NT2/D1 (cell line): ENCODE data around the gene CFL1.

Experiments
- DNase-seq: peaks from one replicate; pipeline ENCODE4 v3.0.0-alpha.2; 2011; ENCODE audit warnings: low read depth, low spot score
- H3K27me3 ChIP-seq: 2 replicates; pipeline ENCODE4 v1.6.0; 2011; ENCODE audit warnings: mild to moderate bottlenecking; ENCODE audit not compliant: insufficient read length, insufficient read depth
- H3K36me3 ChIP-seq: 2 replicates; pipeline ENCODE4 v1.6.1; 2011; ENCODE audit warnings: mild to moderate bottlenecking, low read length, mixed read lengths; ENCODE audit not compliant: insufficient read depth, insufficient read length
- H3K4me1 ChIP-seq: 2 replicates; pipeline ENCODE4 v1.5.1; 2011; ENCODE audit not compliant: insufficient read depth, insufficient read length
- H3K4me3 ChIP-seq: 2 replicates; pipeline ENCODE4 v1.5.1; 2011; ENCODE audit warnings: low read depth; ENCODE audit not compliant: insufficient read length
- H3K9ac ChIP-seq: 2 replicates; pipeline ENCODE4 v1.6.0; 2011; ENCODE audit warnings: low read depth; ENCODE audit not compliant: insufficient read length
- H3K9me3 ChIP-seq: 2 replicates; pipeline ENCODE4 v1.5.1; 2011; ENCODE audit warnings: mild to moderate bottlenecking, low read length; ENCODE audit not compliant: insufficient read depth
- SUZ12 ChIP-seq: IDR thresholded peaks from 2 replicates; pipeline ENCODE4 v1.6.1; 2011; ENCODE audit not compliant: insufficient read length, insufficient read depth; ENCODE audit errors: extremely low read depth
- YY1 ChIP-seq: IDR thresholded peaks from 2 replicates; pipeline ENCODE4 v1.6.1; 2011; ENCODE audit not compliant: insufficient read length, insufficient read depth
- ZNF274 ChIP-seq: IDR thresholded peaks from 2 replicates; pipeline ENCODE4 v1.6.1; 2011; ENCODE audit warnings: mild to moderate bottlenecking, low read depth, low read length

CFL1 gene

DNA sequence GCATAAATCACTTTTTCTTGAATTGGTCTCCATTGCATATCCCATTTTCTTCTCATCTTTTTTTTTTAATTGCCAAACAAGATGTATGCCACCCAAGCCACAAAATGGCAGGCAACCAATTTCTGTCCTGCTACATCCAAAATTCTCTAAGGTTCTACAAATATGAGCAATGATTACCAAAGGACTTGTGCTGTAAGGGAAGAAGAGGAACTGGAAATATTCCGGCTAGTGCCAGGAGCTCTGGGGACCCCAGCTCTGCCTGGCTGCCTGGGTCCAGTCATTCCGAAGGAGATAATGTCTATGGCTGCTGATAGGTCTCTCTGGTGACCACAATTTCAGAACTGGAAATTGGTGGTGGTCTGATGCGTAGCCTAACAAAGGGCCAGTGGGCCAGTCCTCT is 41.3 kb downstream of the CFL1 start:
- H3K9me3 ChIP-seq, result peaks cover 7% of the 10 kb centered on the region; the same call in 1 of the 2 replicates
- TF ChIP-seq ZNF274 (no peak), SUZ12 (no peak), YY1 (no peak)
- no peak overlapping the region for H3K4me3 ChIP-seq

DNA sequence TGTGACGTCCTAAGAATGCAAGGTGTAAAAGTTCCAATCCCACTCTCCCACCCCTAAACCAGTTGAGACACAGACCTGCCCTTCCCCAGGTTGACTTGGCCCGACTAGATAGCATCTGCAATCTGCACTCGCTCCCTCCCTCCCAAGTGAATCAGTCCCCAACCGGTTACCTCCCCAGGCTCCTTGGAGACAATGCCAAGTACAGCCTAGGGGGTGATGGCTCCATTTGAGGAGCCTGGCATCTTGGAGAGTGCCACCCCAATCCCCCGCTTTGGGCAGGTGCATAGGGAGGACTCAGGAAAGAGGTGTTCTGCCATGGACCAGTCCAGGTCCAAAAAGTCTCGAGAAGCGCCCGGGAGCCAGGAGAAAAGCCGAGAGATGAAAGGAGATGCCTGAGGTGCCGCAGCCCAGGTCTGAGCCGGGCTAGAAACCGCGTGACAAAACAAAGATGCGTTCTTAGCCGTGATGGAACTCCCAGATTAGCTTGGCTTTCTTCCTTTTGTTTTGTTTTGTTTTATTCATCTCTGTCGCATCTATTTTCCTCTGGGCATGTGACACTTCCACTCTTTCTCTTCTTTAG is 42.9 kb downstream of the CFL1 start:
- Histone ChIP-seq H3K36me3 (no peaks in the 10 kb centered on the region), H3K9ac (no peak overlapping the region), H3K4me3 (no peak overlapping the region), H3K9me3 (peaks cover 7% of the 10 kb centered on the region; the same call in 1 of the 2 replicates), H3K4me1 (peaks cover 4% of the 10 kb centered on the region), H3K27me3 (peaks cover 9% of the 10 kb centered on the region)
- DNase-seq, result no peak
- TF ChIP-seq ZNF274, result no peak
- no peak for TF ChIP-seq SUZ12
- TF ChIP-seq YY1, result no peak

More for the DNA sequence above, 41.3 kb downstream of the CFL1 start:
- no peaks in the 10 kb centered on the region for H3K36me3 ChIP-seq
- H3K4me1 ChIP-seq, result peaks cover 3% of the 10 kb centered on the region
- peaks cover 9% of the 10 kb centered on the region for H3K27me3 ChIP-seq
- no peak for DNase-seq
- H3K9ac ChIP-seq, result no peak overlapping the region

DNA sequence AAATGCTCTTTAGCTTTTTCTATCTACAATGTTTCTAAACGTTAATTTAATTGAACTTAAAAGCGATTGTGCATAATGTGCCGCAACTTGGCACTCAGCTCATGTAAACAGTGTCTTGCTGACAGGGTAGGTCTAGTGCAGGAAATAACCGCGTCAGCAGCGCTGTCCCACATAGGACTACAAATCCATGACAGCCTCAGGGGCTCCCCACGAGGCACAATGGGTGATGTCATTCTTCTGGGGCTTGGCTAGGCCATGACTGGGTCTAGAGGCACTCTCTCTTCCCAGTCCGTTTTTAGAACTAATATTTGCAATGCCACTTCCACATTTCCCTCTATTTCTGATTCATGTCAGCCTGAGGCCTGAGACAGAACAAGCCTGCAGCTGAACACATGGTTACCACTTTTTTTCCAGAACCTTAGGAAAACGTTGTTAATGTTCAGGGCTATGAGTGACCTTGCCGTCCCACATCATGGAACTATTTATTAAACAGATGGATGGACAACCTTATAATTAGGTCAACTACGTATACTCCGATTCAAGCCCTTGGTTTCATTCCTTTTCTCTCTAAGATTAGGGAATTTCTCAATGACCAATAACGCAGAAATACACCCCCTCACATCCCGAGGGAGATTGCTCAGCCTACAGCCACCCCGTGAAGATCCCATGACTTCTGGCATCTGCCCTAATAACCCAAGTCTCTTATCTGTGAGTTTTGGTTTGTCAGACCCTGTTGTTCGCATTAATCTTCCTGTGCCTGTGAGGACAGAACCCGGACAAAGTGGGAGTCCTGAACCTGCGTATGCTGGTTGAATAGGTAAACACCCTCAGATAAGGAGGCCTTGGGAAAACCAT is 43.6 kb downstream of the CFL1 start:
- peaks cover 9% of the 10 kb centered on the region for H3K27me3 ChIP-seq
- no peak overlapping the region for H3K4me3 ChIP-seq
- peaks cover 7% of the 10 kb centered on the region; the same call in 1 of the 2 replicates for H3K9me3 ChIP-seq
- peaks cover 4% of the 10 kb centered on the region for H3K4me1 ChIP-seq
- H3K9ac ChIP-seq, result no peak overlapping the region
- H3K36me3 ChIP-seq, result no peaks in the 10 kb centered on the region
- no peak for TF ChIP-seq SUZ12
- TF ChIP-seq YY1, result no peak
- no peak for TF ChIP-seq ZNF274
- DNase-seq, result no peak

DNA sequence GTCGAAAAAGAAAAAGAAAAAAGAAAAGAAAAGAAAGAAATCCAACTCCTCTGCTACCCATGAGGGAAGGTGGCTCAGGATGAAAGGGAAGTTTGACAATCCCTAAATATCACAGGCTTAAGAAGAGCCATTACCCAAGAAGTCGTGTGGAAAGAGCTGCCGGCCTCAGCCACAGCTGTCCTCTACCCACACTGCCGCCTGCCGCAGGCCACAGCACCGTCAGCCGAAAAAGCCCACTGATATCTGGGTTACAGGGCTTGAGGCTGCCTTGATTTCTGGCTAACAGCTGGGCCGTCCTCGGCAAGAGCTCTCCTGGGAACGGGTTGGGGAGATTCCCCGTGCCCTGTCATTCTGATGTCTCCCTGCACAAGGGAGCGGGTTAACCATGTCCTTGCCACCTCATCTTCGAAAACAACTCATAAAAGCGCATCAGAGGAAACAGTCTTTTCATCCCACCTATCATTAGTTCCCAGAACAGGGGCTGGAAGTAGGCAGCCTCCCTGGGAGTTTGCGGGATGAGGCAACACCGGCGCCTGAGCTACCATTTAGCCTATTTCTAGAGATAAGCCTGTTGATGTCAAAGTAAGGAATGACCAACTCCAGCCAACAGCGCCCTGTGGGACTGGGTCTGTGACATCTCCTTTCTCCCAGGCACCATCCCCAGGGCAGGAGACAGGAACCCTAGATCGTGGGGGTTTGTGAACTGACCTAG is 46.1 kb downstream of the CFL1 start:
- Histone ChIP-seq H3K27me3 (no peaks in the 10 kb centered on the region), H3K9ac (peak overlapping the region; percentile 21), H3K4me3 (no peak overlapping the region), H3K36me3 (no peaks in the 10 kb centered on the region), H3K9me3 (no peaks in the 10 kb centered on the region), H3K4me1 (peaks cover 4% of the 10 kb centered on the region)
- TF ChIP-seq SUZ12 (no peak), YY1 (no peak), ZNF274 (no peak)
- no peak for DNase-seq

DNA sequence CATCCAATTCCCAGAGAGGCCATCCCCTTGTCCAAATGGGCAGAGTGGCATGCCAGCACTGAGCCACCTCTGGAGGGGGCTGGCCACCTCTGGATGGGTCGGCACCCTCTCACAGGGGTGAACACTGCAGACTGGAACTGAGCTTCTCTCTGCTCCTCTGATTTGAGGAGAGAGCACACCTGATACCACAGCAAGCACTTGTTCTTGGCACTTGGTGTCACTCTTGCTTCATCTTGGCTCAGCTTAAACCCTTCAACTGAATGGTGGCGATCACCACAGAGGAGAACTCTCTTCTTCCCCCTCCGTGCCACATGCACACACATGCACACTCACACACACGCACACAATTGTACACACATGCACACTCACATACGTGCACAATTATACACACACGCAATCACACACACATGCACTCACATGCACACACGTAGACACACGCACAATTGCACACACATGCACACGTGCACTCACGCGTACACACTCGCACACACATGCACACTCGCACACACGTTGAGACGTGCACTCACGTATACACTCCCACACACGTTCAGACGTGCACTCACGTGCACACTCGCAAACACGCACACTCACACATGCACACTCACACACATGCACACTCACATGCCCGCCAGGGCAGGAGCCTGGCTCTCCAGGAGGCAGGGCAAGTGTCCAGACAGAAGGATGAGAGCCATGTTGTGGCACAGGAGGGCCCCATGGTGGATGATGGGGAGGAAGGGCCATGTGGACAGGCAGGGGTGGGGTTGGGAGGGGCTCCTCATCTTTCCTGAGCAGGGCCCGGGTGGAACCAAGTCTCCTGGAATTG is 47.7 kb downstream of the CFL1 start:
- Histone ChIP-seq H3K9me3 (no peaks in the 10 kb centered on the region), H3K27me3 (no peaks in the 10 kb centered on the region), H3K4me1 (peaks cover 4% of the 10 kb centered on the region), H3K9ac (no peak overlapping the region), H3K4me3 (no peak overlapping the region), H3K36me3 (no peaks in the 10 kb centered on the region)
- no peak for DNase-seq
- TF ChIP-seq ZNF274 (no peak), YY1 (no peak), SUZ12 (no peak)

DNA sequence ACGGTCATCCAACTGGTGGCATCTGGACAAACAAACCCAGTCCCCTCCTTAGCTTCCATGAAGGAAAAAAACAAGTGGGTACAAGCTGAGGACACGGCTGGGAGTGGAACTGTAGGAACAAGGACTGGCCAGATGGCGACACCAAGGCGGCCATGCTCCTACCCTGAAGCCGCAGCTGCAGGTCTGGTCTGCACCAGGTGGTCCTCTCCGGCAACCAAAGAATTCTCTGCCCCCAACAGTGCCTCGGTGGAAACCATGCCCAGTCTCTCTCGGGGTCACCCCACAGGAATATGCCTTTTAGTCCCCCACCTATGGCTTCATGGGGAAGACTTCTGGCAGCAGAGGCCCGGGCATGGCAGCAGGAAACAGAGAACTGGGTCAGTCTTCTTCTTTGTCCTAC is 48.5 kb downstream of the CFL1 start:
- TF ChIP-seq SUZ12, result no peak
- H3K9ac ChIP-seq, result no peak overlapping the region

More for the DNA sequence above, 48.5 kb downstream of the CFL1 start:
- DNase-seq, result no peak
- Histone ChIP-seq H3K9me3 (no peaks in the 10 kb centered on the region), H3K4me1 (peaks cover 4% of the 10 kb centered on the region), H3K4me3 (no peak overlapping the region), H3K36me3 (no peaks in the 10 kb centered on the region), H3K27me3 (no peaks in the 10 kb centered on the region)
